IPS DF 6.9 (cell line): ENCODE measurements around the gene EED.

ENCODE experiments used
- DNase-seq: peaks from one replicate; pipeline ENCODE4 v3.0.0-alpha.2; 2013; ENCODE audit warnings: low read depth, low spot score
- H3K27ac ChIP-seq: one replicate; pipeline ENCODE4 v1.5.1; 2013; ENCODE audit warnings: low read length, control low read depth
- H3K27me3 ChIP-seq: 2 replicates; pipeline ENCODE4 v1.6.1; 2013; ENCODE audit warnings: mild to moderate bottlenecking, low read length; ENCODE audit not compliant: control insufficient read depth, insufficient read depth
- H3K36me3 ChIP-seq: 2 replicates; pipeline ENCODE4 v1.6.1; 2013; ENCODE audit warnings: low read length; ENCODE audit not compliant: control insufficient read depth, insufficient read depth
- H3K4me1 ChIP-seq: 2 replicates; pipeline ENCODE4 v1.6.1; 2013; ENCODE audit warnings: low read length; ENCODE audit not compliant: control insufficient read depth, insufficient read depth
- H3K4me3 ChIP-seq: 2 replicates; pipeline ENCODE4 v1.5.1; 2013; ENCODE audit warnings: mild to moderate bottlenecking, low read length
- H3K9me3 ChIP-seq: 2 replicates; pipeline ENCODE4 v1.6.1; 2013; ENCODE audit warnings: low read length, inconsistent platforms; ENCODE audit not compliant: control insufficient read depth, insufficient read depth
- WGBS: extraction: QIAGEN DNeasy Blood & Tissue Kit; methylation state at CpG from one replicate; pipeline ENCODE4 v1.1.7; 2013; ENCODE audit warnings: mixed read lengths, missing lambda C conversion rate; ENCODE audit not compliant: insufficient read length, insufficient coverage; 5-methylcytosine and 5-hydroxymethylcytosine counted together

The EED gene

GRCh38 chr11:86244522-86245368 lies at the start of gene EED:
EED (plus strand) TSS chr11:86244753; CDS start chr11:86245230, 477 bp downstream.
- H3K27me3 ChIP-seq = no peaks in the 10 kb centered on the region
- H3K4me3 ChIP-seq = peak within 1 kb of the TSS; percentile 100
- H3K36me3 ChIP-seq = no peaks in the 10 kb centered on the region
- peak; percentile 83 for DNase-seq
- peaks cover 2% of the 10 kb centered on the region; the same call in 1 of the 2 replicates for H3K4me1 ChIP-seq
- no peaks in the 10 kb centered on the region for H3K9me3 ChIP-seq
- no CpG with 5 or more reads among the region's 64 CpGs for WGBS
- H3K27ac ChIP-seq = no peak within 1 kb of the TSS

- Histone ChIP-seq H3K36me3 (no peaks in the 10 kb centered on the region), H3K4me3 (no peak overlapping the region), H3K27ac (no peak overlapping the region), H3K4me1 (no peaks in the 10 kb centered on the region), H3K9me3 (no peaks in the 10 kb centered on the region), H3K27me3 (no peaks in the 10 kb centered on the region)
- no CpG with 5 or more reads among the region's 18 CpGs for WGBS
- no peak for DNase-seq
Measured at GRCh38 chr11:86194998-86195397, 49.6 kb upstream of the EED start.

DNA sequence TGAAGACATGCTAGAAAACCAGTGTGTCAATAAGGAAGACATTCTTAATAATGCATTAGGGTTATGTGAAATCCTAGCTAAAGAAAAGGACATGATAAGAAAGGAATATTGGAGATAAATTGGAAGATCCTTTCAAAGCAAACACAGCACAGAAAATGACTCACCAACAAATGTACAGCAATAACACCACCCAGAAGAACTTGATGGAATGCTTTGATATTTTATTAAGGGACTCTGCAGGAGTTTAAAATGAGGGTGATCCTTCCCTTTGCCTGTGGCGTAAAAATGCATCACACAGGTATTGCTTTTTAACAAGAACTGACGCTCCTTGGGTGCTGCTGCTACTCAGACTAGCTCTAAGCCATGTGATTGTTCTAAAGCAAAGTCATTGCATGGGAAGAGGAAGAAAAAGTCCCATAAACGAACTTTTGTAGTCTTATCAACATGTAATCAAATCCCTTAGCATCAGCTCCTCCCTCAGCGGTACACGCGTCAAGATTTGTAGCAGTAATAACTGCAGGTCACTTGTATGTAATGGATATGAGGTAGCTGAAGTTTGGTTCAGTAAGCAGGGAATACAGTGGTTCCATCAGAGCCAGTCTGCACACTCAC lies 48.4 kb upstream of the EED start:
- DNase-seq = no peak
- no peaks in the 10 kb centered on the region for H3K27me3 ChIP-seq
- no peak overlapping the region for H3K27ac ChIP-seq
- no peaks in the 10 kb centered on the region for H3K9me3 ChIP-seq
- H3K4me3 ChIP-seq = no peak overlapping the region
- H3K4me1 ChIP-seq = no peaks in the 10 kb centered on the region
- no CpG with 5 or more reads among the region's 6 CpGs for WGBS
- H3K36me3 ChIP-seq = no peaks in the 10 kb centered on the region

DNA sequence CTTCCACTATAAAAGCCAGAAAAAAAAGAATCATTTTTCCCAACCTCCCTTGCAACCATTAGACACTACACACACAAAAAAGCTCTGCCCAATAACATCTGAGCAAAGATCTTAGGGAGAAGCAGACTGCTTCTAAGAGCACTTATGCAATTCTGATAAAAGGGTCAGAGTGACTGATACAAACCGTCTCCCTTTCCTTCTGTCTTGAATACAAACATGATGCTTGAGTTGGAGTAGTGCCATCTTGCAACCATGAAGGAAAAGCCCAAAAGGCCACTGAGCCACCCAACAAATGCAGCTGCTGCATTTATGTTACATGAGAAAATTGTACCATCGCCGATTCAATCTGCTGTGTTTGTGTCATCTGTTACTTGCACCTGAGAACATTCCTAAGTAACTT lies 47.6 kb upstream of the EED start:
- H3K27ac ChIP-seq = no peak overlapping the region
- H3K9me3 ChIP-seq = no peaks in the 10 kb centered on the region
- DNase-seq = no peak
- no peaks in the 10 kb centered on the region for H3K36me3 ChIP-seq
- H3K4me1 ChIP-seq = no peaks in the 10 kb centered on the region
- no peaks in the 10 kb centered on the region for H3K27me3 ChIP-seq
- H3K4me3 ChIP-seq = no peak overlapping the region
- no CpG with 5 or more reads among the region's 3 CpGs for WGBS

- no peak for DNase-seq
- Histone ChIP-seq H3K4me3 (no peak overlapping the region), H3K4me1 (no peaks in the 10 kb centered on the region), H3K27ac (no peak overlapping the region), H3K27me3 (no peaks in the 10 kb centered on the region), H3K36me3 (no peaks in the 10 kb centered on the region), H3K9me3 (no peaks in the 10 kb centered on the region)
Measured at GRCh38 chr11:86197448-86197847, 47.1 kb upstream of the EED start.

GRCh38 chr11:86198139-86198538 lies 46.4 kb upstream of the EED start:
- no peaks in the 10 kb centered on the region for H3K9me3 ChIP-seq
- no peak overlapping the region for H3K4me3 ChIP-seq
- H3K4me1 ChIP-seq = no peaks in the 10 kb centered on the region
- no peak for DNase-seq
- H3K27ac ChIP-seq = no peak overlapping the region
- peaks cover 2% of the 10 kb centered on the region; the same call in 1 of the 2 replicates for H3K27me3 ChIP-seq
- no peaks in the 10 kb centered on the region for H3K36me3 ChIP-seq

DNA sequence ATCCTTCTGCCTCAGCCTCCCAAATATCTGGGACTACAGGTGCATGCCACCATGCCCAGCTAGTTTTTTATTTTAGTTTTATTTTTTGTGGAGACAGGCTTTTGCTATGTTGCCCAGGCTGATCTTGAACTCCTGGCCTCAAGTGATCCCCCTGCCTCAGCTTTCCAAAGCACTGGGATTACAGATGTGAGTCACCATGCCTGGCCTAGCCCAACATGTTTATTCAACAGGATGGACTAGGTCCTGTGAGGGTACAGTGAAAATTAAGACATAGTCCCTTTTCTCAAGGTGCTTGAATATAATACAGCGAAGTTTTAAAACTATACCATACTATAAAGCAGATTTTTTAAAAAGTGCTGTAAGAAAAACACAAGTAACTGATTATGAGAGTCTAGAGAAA lies 45.2 kb upstream of the EED start:
- peaks cover 2% of the 10 kb centered on the region; the same call in 1 of the 2 replicates for H3K27me3 ChIP-seq
- DNase-seq = no peak
- H3K4me1 ChIP-seq = no peaks in the 10 kb centered on the region
- H3K4me3 ChIP-seq = no peak overlapping the region
- no CpG with 5 or more reads among the region's 1 CpG for WGBS
- no peak overlapping the region for H3K27ac ChIP-seq
- H3K36me3 ChIP-seq = no peaks in the 10 kb centered on the region
- H3K9me3 ChIP-seq = no peaks in the 10 kb centered on the region

- Histone ChIP-seq H3K36me3 (no peaks in the 10 kb centered on the region), H3K4me1 (no peaks in the 10 kb centered on the region), H3K27me3 (peaks cover 2% of the 10 kb centered on the region; the same call in 1 of the 2 replicates), H3K9me3 (no peaks in the 10 kb centered on the region), H3K4me3 (no peak overlapping the region), H3K27ac (no peak overlapping the region)
- DNase-seq = no peak
Measured at GRCh38 chr11:86201371-86201884, 43.1 kb upstream of the EED start.

DNA sequence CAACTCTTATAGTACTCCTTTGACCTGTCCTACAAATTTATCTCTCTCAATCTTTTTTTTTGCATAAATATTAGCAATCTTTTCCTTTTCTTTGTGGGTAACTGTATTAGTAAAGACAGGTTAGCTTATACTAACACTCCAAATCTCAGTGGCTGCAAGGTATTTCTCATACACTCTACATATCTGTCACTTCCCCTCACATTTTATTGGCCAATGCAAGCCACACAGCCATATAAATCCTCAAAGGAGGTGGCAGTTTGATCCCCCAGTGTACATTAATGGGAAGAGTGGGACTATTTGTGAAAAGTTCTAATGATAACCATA lies 42.6 kb upstream of the EED start:
- Histone ChIP-seq H3K9me3 (no peaks in the 10 kb centered on the region), H3K27me3 (peaks cover 2% of the 10 kb centered on the region; the same call in 1 of the 2 replicates), H3K36me3 (no peaks in the 10 kb centered on the region), H3K27ac (no peak overlapping the region), H3K4me1 (no peaks in the 10 kb centered on the region), H3K4me3 (no peak overlapping the region)
- no peak for DNase-seq

DNA sequence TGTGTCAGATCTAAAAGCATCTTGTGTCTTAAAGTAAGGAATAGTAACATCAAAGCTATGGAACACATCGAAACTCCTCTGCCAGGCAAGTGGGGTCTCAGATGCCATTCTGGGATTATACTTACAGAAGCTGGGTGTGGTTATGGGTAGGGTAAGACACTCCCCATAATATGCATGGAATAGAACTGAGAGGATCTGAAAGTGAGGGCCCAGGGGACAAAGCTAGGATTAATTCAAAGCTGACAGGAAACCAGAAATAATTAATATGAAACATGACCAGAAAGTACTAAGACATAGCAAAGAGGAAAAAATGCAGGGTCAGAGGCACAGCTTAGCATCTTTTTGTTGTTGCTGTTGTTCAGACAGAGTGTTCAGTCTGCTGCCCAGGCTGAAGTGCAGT lies 40.2 kb upstream of the EED start:
- no peaks in the 10 kb centered on the region for H3K36me3 ChIP-seq
- no peak overlapping the region for H3K27ac ChIP-seq
- no peak for DNase-seq
- no peak overlapping the region for H3K4me3 ChIP-seq
- no CpG with 5 or more reads among the region's 1 CpG for WGBS
- peaks cover 2% of the 10 kb centered on the region; the same call in 1 of the 2 replicates for H3K27me3 ChIP-seq
- H3K9me3 ChIP-seq = no peaks in the 10 kb centered on the region
- H3K4me1 ChIP-seq = no peaks in the 10 kb centered on the region
